ENCODE results near the gene SH3PXD2A. TPM values are rescaled to one million over a fixed set of nuclear protein-coding genes. Genes with fewer than 3 reads are reported as not detected.

SH3PXD2A gene
- total and polyA plus RNA-seq, 12 donors = 6.9 to 44.9 (median 34.4) TPM

- 52 to 53% methylated on average over 3 of the region's 3 CpGs for WGBS, 2 donors
- Histone ChIP-seq H3K4me3 (no peak overlapping the region), H3K27me3 (no peaks in the 10 kb centered on the region), H3K9me3 (no peaks in the 10 kb centered on the region), H3K27ac (no peak overlapping the region), H3K36me3 (peaks cover 0 to 7% (median 0%) of the 10 kb centered on the region in 9 donors), H3K4me1 (peaks cover 0 to 64% (median 25%) of the 10 kb centered on the region in 9 donors)
- DNase-seq (no peak), ATAC-seq (no peak)
- intact Hi-C loops (cut with DNase I) = no loop called here
- no peak for TF ChIP-seq CTCF (IDR thresholded peaks at IDR 0.05)
These were observed 63.5 kb downstream of the SH3PXD2A start for GRCh38 chr10:103791858-103792257.

GRCh38 chr10:103791291-103791690 is 64.1 kb downstream of the SH3PXD2A start:
- no peak for DNase-seq
- no peak for TF ChIP-seq CTCF (IDR thresholded peaks at IDR 0.05)
- no peak for ATAC-seq
- H3K9me3 ChIP-seq = no peaks in the 10 kb centered on the region
- intact Hi-C loops (cut with DNase I) = no loop called here
- H3K4me3 ChIP-seq = no peak overlapping the region
- H3K27me3 ChIP-seq = no peaks in the 10 kb centered on the region
- H3K27ac ChIP-seq = no peak overlapping the region
- peaks cover 0 to 69% (median 25%) of the 10 kb centered on the region in 9 donors for H3K4me1 ChIP-seq
- H3K36me3 ChIP-seq = peaks cover 0 to 7% (median 0%) of the 10 kb centered on the region in 9 donors
- WGBS, 2 donors = 85 to 93% methylated on average over 8 of the region's 8 CpGs

GRCh38 chr10:103790580-103790979 is 64.8 kb downstream of the SH3PXD2A start:
- H3K27ac ChIP-seq = no peak overlapping the region
- no peak overlapping the region for H3K4me3 ChIP-seq
- H3K4me1 ChIP-seq = peaks cover 0 to 75% (median 31%) of the 10 kb centered on the region in 9 donors
- intact Hi-C loops (cut with DNase I) = no loop called here
- 90 to 97% methylated on average over 5 of the region's 5 CpGs for WGBS, 2 donors
- TF ChIP-seq CTCF (IDR thresholded peaks at IDR 0.05) = no peak
- H3K9me3 ChIP-seq = no peaks in the 10 kb centered on the region
- H3K27me3 ChIP-seq = no peaks in the 10 kb centered on the region
- DNase-seq = no peak
- H3K36me3 ChIP-seq = peaks cover 0 to 7% (median 0%) of the 10 kb centered on the region in 9 donors
- ATAC-seq = no peak

- intact Hi-C loops (cut with DNase I) = no loop called here
- Histone ChIP-seq H3K4me1 (peaks cover 0 to 70% (median 28%) of the 10 kb centered on the region in 9 donors), H3K27ac (no peak overlapping the region), H3K36me3 (peaks cover 0 to 7% (median 0%) of the 10 kb centered on the region in 9 donors), H3K4me3 (no peak overlapping the region), H3K27me3 (no peaks in the 10 kb centered on the region), H3K9me3 (no peaks in the 10 kb centered on the region)
- no peak for TF ChIP-seq CTCF (IDR thresholded peaks at IDR 0.05)
- WGBS, 2 donors = 70 to 71% methylated on average over 7 of the region's 7 CpGs
- peak in 2 of 8 donors; percentile 11 to 26 for ATAC-seq
- no peak for DNase-seq
These were observed 65.6 kb downstream of the SH3PXD2A start for GRCh38 chr10:103789771-103790201.

Measured in heart right ventricle (tissue), 16 donors.